GM18907 (cell line): ENCODE results near the gene LDB2.
"Not testable (repeated sequence)": the region's sequence is repeated elsewhere in the genome, so short reads cannot be mapped to it uniquely, and the experiment has no call there.

Source experiments
- ATAC-seq: cut with Tn5 transposase; IDR thresholded peaks from one replicate; pipeline ENCODE4 v1.9.1; 2021; ENCODE audit warnings: mild to moderate bottlenecking, moderate library complexity; ENCODE audit not compliant: unreplicated experiment

LDB2 gene

DNA sequence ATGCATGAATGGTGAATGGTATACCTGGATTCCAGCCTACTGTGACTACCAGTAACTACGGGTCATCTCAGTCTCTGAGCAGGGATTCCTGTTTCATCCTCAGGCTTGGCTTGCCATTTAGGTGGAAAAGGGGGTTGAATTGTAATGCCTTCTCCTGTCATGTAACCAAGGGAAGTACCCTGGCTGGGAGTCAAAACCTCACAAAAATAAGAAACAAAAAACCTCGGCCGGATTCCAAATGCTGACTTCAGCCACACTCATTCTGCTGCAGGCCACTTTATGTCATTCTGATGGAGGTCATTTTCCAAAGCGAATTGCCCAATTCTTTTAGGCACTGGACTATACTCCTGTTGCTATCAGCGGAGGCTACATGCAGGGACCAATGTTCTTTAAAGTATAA is 324.7 kb downstream of the LDB2 start:
- ATAC-seq: no peak

DNA sequence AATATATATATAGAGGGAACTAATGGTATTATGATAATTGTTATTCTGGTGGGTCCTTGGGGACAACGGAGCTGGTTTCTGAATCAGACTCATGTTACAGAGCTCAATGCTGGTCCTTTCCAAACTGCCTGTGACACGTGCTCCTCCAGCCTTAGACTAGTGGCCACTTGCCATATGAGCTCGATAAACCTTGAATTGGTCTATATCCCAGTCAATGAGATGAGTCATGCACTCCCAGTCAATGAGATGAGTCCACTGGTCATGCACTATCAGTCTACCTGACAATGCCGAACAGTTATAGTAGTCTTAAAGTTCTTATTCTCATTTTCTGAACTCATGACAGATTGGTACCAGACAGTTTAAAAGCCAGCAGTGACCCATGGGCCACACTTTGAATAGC is 325.2 kb downstream of the LDB2 start:
- no peak for ATAC-seq

DNA sequence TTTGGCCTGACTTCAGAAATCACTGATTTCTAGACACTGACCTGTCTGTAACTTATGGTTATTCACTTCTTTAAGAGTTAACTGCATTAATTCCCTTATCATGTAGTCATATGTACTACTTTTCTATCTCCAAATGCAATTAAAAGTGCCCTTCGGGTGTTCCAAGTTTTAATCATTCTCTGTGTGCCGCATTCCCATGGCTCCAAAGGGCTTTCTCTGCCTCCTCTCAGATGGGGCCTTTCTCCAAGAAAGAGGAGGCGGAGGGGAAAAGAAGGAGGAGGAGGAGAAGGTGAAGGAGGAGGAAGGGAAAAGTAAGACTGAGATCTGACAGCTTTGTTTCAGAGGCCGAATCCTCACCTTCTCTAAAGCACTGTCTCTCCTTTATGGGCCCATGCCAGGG is 325.8 kb downstream of the LDB2 start:
- ATAC-seq: no peak

DNA sequence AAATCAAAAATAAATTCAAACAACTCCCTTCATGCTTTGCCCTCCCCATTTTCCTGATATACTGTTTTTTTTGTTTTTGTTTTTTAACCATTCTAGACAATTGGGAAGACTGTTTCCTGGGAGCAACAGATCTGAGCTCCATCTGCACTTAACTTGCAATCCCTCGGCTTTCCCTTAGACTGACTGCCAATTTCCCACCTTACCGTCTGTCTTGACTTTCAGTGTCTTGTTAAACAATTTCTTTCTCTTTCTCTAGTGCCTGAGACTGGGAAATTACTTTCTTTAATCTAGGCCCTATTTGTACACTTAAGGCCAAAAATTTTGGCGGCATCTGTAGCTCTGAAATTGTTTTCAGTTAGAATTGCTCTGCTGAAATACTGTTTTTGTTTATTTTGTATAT is 326.3 kb downstream of the LDB2 start:
- no peak for ATAC-seq

DNA sequence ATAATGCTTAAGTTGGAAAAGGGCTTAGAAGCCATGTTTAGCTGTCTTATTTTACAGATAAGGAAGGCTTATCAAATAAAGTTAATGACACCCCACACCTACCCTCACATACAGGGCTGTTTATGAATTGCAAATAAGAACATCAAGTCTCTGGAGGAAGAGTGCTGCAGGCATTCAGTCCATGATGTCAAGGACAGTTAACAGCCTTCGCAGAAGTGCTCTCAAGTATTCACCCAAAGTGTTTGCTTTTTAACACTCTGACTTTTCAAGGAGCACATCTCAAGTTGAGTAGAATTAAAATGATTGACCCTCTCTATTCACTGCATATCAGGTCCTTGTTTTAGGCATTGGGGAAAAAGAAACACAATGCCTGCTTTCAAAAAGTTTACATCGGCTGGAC is 328.7 kb downstream of the LDB2 start:
- ATAC-seq: no peak

DNA sequence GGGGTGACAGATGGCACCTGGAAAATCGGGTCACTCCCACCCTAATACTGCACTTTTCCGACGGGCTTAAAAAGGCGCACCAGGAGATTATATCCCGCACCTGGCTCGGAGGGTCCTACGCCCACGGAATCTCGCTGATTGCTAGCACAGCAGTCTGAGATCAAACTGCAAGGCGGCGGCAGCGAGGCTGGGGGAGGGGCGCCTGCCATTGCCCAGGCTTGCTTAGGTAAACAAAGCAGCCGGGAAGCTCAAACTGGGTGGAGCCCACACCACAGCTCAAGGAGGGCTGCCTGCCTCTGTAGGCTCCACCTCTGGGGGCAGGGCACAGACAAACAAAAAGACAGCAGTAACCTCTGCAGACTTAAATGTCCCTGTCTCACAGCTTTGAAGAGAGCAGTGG is 341.1 kb downstream of the LDB2 start:
- not testable (repeated sequence) for ATAC-seq

DNA sequence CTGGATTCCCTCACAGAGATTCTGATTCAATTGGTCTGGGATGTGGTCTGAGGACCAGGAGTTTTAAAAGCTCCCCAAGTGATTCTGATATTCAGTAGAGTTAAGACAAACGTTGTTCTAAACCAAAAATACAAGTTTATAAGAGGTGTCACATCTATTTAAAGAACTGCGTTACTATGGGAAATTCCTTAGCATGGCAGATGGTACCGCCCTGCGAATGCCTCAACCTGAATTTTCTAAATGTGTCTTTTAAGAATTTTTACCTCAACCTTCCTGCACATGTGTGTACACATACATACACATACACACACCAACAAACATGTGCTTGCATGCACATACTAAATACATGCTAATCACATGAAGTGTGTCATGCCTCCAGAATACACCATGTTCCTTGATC is 343.3 kb downstream of the LDB2 start:
- no peak for ATAC-seq

DNA sequence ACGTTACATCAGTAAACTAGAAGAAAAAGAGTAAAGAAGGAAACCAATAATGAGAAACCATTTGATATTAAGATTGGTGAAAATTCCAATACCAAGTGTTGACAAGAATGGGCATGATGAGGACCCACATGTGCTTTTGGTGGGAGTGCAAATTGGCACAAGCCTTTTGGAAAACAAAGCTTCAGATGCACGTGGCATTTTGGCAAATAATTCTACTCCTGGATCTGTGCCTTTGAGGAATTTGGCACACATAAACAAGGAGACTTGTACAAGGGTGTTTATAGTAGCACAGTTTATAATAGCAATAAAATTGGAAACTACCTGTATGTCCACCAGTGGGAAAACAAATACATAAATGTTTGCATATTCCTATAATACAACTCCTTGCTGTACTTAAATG is 347.9 kb downstream of the LDB2 start:
- ATAC-seq: no peak

DNA sequence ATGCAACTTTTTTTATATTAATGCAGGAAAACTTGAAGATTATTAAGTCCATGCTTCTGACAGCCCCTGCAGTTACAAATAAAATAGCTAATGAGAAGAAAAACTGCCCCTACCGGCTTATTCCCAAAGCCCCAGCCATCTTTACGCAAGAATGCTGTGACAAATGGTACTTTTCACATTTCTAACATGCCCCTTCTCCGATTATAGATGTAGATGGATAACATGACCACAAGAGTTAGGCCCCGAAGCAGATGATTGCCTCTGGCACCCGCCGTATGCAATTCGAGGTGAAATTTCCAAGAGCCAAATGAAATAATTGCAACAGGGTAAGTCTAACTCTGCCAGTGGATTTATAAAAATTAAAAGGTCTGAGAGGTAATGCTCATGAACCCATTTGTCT is 352.8 kb downstream of the LDB2 start:
- no peak for ATAC-seq

DNA sequence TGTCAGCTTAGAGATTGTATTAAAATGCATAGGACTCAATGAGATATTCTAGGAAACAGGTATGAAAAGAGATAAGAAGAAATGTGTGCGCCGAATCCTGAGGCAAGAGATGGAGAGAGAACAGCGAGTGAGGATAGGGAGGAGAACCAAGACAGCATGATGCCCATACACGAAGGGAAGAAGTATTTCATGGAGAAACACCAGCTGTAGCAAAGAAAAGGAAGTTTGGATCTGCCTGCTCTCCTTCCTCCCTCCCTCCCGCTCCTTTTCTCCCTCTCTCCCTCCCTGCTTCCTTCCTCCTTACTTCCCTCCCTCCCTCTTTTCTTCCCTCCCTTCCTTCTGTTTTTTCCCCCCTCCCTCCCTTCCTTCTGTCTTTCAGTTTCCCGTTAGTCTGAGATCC is 353.6 kb downstream of the LDB2 start:
- ATAC-seq: no peak

DNA sequence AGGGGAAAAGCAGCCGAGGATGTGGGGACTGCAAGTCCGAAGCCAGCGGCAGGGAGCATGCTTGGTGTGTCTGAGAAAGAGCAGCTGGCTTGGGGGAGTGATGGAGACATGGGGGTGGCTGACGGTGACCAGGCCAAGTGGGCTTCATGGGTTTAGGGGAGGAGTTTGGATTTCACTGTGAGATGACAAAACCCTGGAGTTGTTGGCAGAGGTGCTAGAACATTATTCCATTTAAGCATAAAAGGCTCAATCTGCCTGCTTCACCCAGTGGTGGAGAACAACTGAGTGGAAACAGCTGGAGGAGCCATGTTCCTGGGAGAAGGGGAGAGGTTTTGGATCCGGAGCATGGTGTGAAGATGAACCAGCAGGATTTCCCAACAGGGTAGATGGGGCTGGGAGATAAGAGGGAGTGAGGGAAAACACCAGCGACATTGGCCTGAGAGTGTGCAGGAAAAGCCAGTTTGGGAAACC is 354.2 kb downstream of the LDB2 start:
- ATAC-seq: no peak

DNA sequence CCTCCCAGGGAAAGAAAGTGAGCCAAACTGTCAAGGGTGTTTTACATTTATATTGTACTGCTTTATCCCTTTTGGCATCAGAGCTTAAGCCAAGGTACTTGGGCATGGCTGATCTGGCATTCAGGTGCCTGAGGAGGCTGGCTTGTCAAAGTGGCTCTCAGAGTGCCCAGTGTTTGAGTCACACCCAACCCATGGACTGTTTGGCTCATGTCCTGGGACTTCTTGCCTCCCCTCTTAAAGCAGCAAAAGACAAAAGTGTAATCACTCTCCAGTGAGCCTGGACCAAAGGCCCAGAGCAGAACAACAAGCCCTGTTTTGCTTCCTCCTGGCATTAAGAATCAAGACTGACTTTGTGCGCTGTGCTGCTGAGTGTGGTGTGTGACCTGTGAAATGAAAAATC is 360.5 kb downstream of the LDB2 start:
- no peak for ATAC-seq

DNA sequence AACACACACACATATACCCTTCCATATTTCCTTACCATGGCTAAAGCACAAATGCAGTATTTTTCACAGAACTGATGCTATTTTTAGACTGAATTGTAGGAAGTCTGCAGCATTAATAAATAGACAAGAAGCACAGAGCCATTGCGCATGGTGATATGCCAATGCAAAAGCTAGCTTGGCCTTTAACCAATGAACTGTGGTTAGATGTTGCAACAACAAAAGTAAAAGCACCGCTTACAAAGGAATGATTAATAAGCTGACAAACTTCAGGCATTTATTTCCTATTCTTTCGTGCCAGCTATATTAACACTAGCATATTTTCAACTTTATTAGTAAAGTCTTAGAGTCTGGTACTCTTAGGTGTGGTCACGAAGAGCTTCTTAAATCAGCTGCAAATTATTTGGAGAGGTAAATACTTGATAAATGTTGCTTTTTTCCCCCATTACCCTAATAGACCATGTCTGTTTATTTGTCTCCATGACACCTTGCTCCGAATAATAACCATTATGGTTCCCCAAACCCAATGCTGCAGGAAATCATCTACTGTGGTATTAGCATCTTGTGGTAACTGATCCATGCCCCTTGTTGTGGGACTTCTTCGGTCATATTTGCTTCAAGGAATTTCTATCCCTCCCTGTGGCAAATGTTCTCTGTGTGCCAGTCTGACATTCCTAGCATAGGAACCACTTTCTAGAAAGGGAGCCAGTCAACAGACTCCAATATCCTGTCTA is 366.0 kb downstream of the LDB2 start:
- no peak for ATAC-seq

DNA sequence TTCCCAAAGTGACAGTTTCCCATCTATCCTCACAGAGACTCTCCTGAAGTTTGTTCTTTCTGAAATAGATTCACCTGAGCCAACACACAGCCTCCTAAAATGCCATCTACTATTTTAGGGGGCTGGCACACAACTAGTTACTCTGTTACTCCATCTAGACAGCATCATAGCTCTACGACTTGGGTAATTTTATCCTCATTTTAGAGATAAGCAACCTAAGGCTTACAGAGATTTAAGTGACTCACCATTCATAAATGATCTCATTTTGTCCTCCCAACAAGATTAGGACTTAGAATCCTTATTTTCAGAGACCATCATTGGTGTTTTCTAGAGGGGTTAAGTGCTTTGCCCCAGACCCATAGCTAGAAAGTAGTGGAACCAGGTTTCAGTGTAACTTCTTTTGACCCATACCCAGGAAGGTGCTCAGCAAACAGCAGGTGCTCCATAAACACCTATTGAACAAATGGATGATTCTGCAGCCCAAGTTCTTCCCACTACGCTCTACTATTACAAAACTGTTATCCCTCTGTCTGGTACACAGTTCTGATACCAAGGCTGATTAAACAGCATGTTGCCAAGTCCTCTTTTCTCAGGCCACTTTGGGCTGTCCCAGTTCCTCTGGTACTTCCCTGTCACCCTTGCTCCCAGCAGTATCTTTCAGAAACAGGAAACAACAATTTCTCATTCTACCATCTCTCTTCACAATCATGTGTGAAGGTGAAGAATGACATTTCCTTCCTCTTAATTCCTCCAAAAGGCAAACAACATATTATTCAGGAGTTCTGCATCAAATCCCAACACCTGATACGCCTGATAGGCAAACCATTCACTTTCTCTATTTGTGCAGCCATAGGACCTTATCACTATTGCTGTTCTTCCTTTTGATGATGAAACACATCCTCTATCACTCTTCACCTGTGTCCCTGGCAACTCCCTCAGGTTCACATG is 367.5 kb downstream of the LDB2 start:
- ATAC-seq: no peak

DNA sequence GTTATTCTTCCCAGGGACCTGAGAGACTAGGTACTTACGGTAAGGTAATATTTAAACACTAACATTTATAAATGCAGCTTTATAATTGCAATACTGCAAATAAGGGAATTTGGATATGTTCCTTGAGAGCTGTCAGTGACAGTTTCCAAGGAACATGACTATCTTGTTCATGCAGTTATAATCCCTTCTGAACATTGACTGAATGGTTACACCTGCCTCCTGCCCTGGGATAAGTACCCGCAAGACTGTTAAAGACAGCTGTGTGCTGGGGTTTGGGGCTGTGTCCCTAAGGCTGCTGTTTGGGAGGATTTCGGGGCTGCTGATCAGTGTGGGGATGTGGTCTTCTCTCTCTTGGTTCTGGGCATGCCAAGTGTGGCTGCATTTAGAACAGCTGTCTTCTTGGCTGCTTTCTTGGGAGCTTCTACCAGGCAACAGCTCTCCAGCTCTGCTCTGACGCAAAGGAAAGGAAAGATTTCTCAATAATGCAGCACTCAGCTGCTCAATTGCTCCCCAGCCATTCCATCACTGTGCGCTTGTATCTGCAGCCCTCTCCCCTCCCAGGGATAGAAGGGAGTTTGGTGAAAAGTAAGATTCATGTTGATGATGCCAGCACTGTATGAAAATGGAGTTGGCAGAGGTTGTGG is 373.4 kb downstream of the LDB2 start:
- ATAC-seq: no peak

DNA sequence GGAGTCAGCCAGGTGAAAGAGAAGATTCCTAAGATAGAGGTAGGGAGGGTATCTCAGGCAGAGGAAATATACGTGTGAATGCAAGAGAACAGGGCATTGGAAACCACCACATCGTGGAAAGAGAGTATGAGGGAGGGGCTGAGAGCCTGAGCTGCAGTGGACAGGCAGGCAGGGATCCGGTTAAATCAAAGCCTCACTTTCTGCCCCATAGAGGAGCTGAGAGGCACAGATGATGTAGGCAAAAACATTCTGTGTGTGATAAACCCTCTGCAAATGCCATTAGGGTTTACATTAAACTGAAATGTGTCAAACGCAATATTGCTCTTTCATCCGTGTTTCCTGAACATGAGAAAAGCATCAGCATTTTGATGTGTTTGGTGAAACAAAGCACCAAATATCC is 374.0 kb downstream of the LDB2 start:
- ATAC-seq: no peak

DNA sequence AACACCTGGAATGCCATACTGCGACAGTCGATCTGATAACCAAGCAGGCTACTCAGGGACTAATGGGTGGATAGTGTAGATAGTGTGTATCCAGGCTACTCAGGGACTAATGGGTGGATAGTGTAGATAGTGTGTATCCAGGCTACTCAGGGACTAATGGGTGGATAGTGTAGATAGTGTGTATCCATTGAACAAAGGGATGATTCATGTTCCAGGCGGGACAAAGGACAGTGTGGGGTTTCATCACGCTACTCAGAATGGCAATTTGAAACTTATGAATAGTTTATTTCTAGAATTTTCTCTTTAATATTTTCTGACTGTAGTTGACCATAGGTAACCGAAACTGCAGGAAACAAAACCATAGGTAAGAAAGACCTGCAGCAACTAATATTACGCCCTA is 374.9 kb downstream of the LDB2 start:
- not testable (repeated sequence) for ATAC-seq

DNA sequence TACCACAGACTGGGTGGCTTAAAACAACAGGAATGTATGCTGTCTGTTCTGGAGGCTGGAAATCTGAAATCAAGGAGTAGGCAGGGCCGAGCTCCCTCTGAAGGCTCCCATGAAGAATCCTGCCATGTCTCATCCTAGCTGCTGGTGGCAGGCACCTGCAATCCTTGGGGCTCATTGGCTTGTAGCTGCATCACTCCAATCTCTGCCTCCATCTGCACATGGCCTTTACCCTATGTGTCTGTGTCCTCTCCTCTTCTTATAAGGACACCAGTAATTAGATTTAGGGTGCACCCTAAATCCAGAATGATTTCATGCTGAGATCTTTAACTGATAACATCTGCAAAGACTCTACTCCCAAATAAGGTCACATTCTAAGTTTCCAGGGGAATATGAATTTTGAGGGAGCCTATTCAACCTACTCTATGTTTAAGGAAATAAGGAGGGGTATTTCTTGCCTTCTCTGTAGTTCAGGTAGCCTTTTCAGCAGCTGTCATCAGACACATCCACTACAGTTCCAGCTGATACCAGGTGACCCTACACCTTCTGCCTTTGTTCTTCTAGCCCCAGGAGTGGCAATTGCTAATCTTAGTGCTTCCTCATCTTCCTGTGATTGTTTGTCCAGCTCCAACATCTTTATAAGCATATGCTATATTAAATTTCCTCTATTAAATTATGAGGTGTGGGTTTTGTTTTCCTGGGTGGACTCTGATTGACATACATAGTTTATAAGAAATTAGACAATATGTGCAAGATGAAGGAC is 377.1 kb downstream of the LDB2 start:
- ATAC-seq: no peak

DNA sequence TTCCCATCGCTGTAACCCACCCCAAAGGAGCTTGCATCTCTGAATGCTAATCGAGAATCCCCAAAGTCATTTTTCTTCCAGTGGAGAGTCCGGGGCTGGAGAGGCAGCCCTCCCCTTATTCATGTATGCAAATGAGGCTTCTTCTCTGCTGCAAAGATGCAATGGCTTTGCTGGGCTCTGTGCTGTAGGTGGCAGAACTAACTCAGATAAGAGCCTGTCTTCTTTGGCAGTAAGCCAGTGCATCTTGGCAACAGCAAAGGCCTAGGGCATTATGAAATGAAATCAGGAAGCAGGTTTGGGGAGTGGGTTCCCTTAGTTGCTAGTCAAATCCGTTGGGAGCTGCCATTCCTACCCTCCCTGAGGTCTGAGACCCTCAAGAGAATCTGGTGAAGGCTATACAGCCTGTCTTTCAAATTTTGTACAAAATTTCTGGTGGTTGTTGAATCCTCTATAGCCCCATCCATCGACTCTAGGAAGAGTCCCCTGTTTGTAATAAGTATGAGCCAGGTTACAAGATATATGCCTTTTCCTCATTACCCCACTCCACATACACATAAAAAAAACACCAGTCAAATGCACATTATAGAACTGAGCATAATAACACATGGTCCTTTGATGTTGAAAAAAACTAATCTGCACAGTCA is 381.5 kb downstream of the LDB2 start:
- no peak for ATAC-seq

DNA sequence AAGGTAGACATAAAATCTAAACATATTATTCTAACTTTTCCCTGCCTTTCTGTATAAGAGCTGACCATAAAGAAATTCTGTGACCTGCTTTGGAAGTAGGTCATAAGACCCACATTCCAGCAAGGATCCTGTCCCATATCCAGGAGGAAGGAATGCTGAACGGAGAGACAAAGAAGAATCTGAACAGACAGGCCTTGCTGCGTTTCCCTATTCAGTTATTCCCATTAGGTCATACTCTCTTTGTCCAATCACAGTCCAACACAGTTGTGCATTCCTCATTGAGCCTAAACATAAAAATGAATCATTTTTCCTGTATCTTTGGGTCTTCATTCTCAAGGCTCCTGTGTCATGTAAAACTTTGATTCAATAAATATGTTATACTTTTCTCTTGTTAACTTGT is 384.6 kb downstream of the LDB2 start:
- ATAC-seq: no peak
